GM12873 (cell line): ENCODE results near the gene ACAT2.

Experiments used
- CTCF ChIP-seq: IDR thresholded peaks from 2 replicates; pipeline ENCODE4 v1.5.1; 2012; ENCODE audit warnings: low read depth, mild to moderate bottlenecking, moderate library complexity, low read length, control low read depth; ENCODE audit not compliant: insufficient read depth; ENCODE audit errors: missing control alignments

Gene ACAT2

GRCh38 chr6:159719287-159719686 is 42.6 kb upstream of the ACAT2 start:
- TF ChIP-seq CTCF, result no peak

GRCh38 chr6:159720708-159721107 is 41.1 kb upstream of the ACAT2 start:
- TF ChIP-seq CTCF, result peak; percentile 41

GRCh38 chr6:159722655-159723054 is 39.2 kb upstream of the ACAT2 start:
- no peak for TF ChIP-seq CTCF

- no peak for TF ChIP-seq CTCF
These were observed 38.6 kb upstream of the ACAT2 start for GRCh38 chr6:159723259-159723658.

GRCh38 chr6:159724778-159725177 is 37.1 kb upstream of the ACAT2 start:
- TF ChIP-seq CTCF, result no peak

- no peak for TF ChIP-seq CTCF
These were observed 35.5 kb upstream of the ACAT2 start for GRCh38 chr6:159726255-159726917.

GRCh38 chr6:159726918-159727716 is 34.7 kb upstream of the ACAT2 start, which contains the start of gene WTAP:
Gene WTAP (plus strand): TSS chr6:159727506. CDS start chr6:159736266, 8,760 bp downstream.
- no peak for TF ChIP-seq CTCF
